Testis (tissue), 3 donors: Measurements from ENCODE around the gene PPP6R1. TPM values are rescaled to one million over a fixed set of nuclear protein-coding genes. Genes with fewer than 3 reads are reported as not detected.

Experiments
- DNase-seq: peaks from one replicate; pipeline ENCODE4 v3.0.0-alpha.2; 2019
- H3K27ac ChIP-seq, 2 donors: fragments of 200-600 bp; sonication (generic); one replicate each; pipeline ENCODE4 v1.5.1; 2019
- H3K27me3 ChIP-seq: fragments of 200-600 bp; sonication (generic); one replicate; pipeline ENCODE4 v1.5.1; 2019
- H3K36me3 ChIP-seq: fragments of 200-600 bp; sonication (generic); one replicate; pipeline ENCODE4 v1.5.1; 2017; ENCODE audit warnings: low read depth; ENCODE audit errors: missing control alignments
- H3K4me1 ChIP-seq: fragments of 200-600 bp; sonication (generic); one replicate; pipeline ENCODE4 v1.5.1; 2019
- H3K4me3 ChIP-seq, 2 donors: fragments of 200-600 bp; sonication (generic); one replicate each; pipeline ENCODE4 v1.5.1; 2017 to 2019
- H3K9me3 ChIP-seq: fragments of 200-600 bp; sonication (generic); one replicate; pipeline ENCODE4 v1.5.1; 2017
- CTCF ChIP-seq, 3 experiments: fragments of 450-650 bp in 2 of 3; fragments of 200-600 bp in 1 of 3; sonication (generic) in 1 of 3; IDR thresholded peaks; one replicate each; pipeline ENCODE4 v1.5.1; 2016 to 2019; ENCODE audit warnings: antibody characterized with exemption in 3 of 3, mild to moderate bottlenecking in 2 of 3, moderate library complexity in 1 of 3
- POLR2A ChIP-seq: fragments of 450-650 bp; IDR thresholded peaks from one replicate; pipeline ENCODE4 v1.6.1; 2017; ENCODE audit warnings: antibody characterized with exemption, mild to moderate bottlenecking, moderate library complexity
- WGBS, 2 donors: methylation state at CpG; one replicate each; pipeline ENCODE4 v1.1.5; 2018; 5-methylcytosine and 5-hydroxymethylcytosine counted together
- intact Hi-C: fragments of 100-400 bp; cut with DNase I; formaldehyde crosslinking; loops from one replicate; pipeline ENCODE4 v1.15.1; 2023; ENCODE audit warnings: low total_unique reads
- polyA plus RNA-seq: library from polyadenylated mRNA; stranded (reverse); fragments of 350-450 nt; fragmentation: Illumina TruSeq; extraction: RNeasy Lipid Tissue Mini Kit (QIAGEN cat#74804); gene quantifications from one replicate; pipeline ENCODE4 v1.2.3, GENCODE V29; 2014; ENCODE audit warnings: low read depth, low replicate concordance; ENCODE audit not compliant: insufficient read depth
- total RNA-seq, 2 donors: library from RNA; depleted of rRNA; stranded (reverse); fragments of >200 nt; gene quantifications; one replicate each; pipeline ENCODE4 v1.2.3, GENCODE V29; 2016

Gene PPP6R1
- total and polyA plus RNA-seq, 3 donors from 2014 or later, result 178 to 217 (median 179) TPM

DNA sequence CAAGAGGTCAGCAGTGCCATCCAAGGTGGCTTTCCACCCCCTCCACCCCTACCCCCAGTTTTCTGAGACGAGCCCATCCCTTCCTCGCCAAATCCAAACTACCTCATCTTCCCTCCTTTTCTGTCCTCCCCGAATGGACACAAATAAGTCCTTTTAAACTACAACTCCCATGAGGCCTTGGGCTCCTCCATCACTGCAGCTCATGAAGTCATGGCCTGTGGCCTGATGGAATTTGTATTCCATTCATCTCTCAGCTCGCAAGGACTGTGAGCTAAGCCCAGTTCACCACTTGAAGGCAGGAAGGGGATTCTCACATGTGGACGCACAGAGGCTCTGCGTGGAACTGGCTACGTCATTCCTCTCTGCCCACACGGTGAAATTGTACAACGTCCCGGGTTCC, 62.0 kb downstream of the PPP6R1 start:
- Histone ChIP-seq H3K27ac (no peak overlapping the region), H3K4me1 (no peaks in the 10 kb centered on the region), H3K9me3 (no peaks in the 10 kb centered on the region), H3K36me3 (no peaks in the 10 kb centered on the region), H3K4me3 (no peak overlapping the region), H3K27me3 (no peaks in the 10 kb centered on the region)
- intact Hi-C loops, result no loop called here
- WGBS, 2 donors, result 85 to 91% methylated on average over 5 to 10 of the region's 10 CpGs
- TF ChIP-seq POLR2A (no peak), CTCF (IDR thresholded peaks at IDR 0.05) (no peak)
- no peak for DNase-seq

- Histone ChIP-seq H3K4me1 (no peaks in the 10 kb centered on the region), H3K9me3 (no peaks in the 10 kb centered on the region), H3K27me3 (no peaks in the 10 kb centered on the region), H3K27ac (no peak overlapping the region), H3K36me3 (no peaks in the 10 kb centered on the region), H3K4me3 (no peak overlapping the region)
- WGBS, 2 donors, result 83 to 85% methylated on average over 6 to 12 of the region's 12 CpGs
- TF ChIP-seq CTCF (IDR thresholded peaks at IDR 0.05) (no peak), POLR2A (no peak)
- intact Hi-C loops, result no loop called here
- DNase-seq, result no peak
Measured at GRCh38 chr19:55193481-55193880, 65.3 kb downstream of the PPP6R1 start.

GRCh38 chr19:55189403-55189835, 69.4 kb downstream of the PPP6R1 start:
- H3K27me3 ChIP-seq, result no peaks in the 10 kb centered on the region

GRCh38 chr19:55188625-55189024, 70.2 kb downstream of the PPP6R1 start:
- H3K27me3 ChIP-seq, result no peaks in the 10 kb centered on the region
- 63 to 77% methylated on average over 8 of the region's 8 CpGs for WGBS, 2 donors
- DNase-seq, result no peak
- H3K4me3 ChIP-seq, result no peak overlapping the region
- no peaks in the 10 kb centered on the region for H3K4me1 ChIP-seq
- intact Hi-C loops, result no loop called here
- no peak for TF ChIP-seq CTCF (IDR thresholded peaks at IDR 0.05)
- no peak for TF ChIP-seq POLR2A
- H3K36me3 ChIP-seq, result no peaks in the 10 kb centered on the region
- H3K27ac ChIP-seq, result no peak overlapping the region
- H3K9me3 ChIP-seq, result no peaks in the 10 kb centered on the region

More at GRCh38 chr19:55189403-55189835, 69.4 kb downstream of the PPP6R1 start:
- Histone ChIP-seq H3K36me3 (no peaks in the 10 kb centered on the region), H3K9me3 (no peaks in the 10 kb centered on the region), H3K27ac (no peak overlapping the region), H3K4me1 (no peaks in the 10 kb centered on the region), H3K4me3 (no peak overlapping the region)
- 57 to 73% methylated on average over 15 of the region's 15 CpGs for WGBS, 2 donors
- no peak for TF ChIP-seq POLR2A
- TF ChIP-seq CTCF (IDR thresholded peaks at IDR 0.05), result no peak
- intact Hi-C loops, result no loop called here
- no peak for DNase-seq

DNA sequence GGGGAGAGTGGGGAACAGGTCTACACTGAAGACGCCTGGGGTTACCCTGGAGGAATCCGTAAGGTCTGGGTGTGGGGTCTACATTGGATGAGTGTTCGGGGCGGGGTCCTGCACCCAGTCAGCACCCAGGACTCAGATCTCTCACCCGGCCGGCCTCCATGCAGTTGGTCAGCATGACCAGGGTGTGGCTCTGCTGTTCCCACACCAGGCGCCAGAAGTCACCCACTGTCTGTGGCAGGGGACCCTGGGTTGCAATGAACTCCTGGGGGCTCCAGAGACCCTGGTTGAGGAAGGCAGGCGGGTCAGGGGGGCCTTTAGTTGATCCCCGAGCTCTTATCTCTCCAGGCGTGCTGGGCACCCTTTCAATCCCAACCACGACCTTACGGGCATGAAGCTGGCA, 72.7 kb downstream of the PPP6R1 start:
- Histone ChIP-seq H3K9me3 (no peaks in the 10 kb centered on the region), H3K27ac (no peak overlapping the region), H3K36me3 (no peaks in the 10 kb centered on the region), H3K4me3 (no peak overlapping the region), H3K4me1 (no peaks in the 10 kb centered on the region), H3K27me3 (no peaks in the 10 kb centered on the region)
- 85 to 88% methylated on average over 6 to 12 of the region's 12 CpGs for WGBS, 2 donors
- no peak for DNase-seq
- TF ChIP-seq POLR2A (no peak), CTCF (IDR thresholded peaks at IDR 0.05) (no peak)
- intact Hi-C loops, result no loop called here
